C4-2B (cell line): ENCODE measurements around the gene AP1G2.
"Not testable (repeated sequence)": the region's sequence is repeated elsewhere in the genome, so short reads cannot be mapped to it uniquely, and the experiment has no call there.

Experiments used
- H3K27ac ChIP-seq: fragments of 450-650 bp; 2 replicates; pipeline ENCODE4 v1.5.1; 2017
- CTCF ChIP-seq: fragments of 450-650 bp; conservative IDR thresholded peaks from 2 replicates; pipeline ENCODE4 v1.5.1; 2017; ENCODE audit warnings: mild to moderate bottlenecking
- ZFX ChIP-seq: fragments of 450-650 bp; IDR thresholded peaks from 2 replicates; pipeline ENCODE4 v1.6.1; 2017

AP1G2 gene

GRCh38 chr14:23590198-23590597 is 22.6 kb upstream of the AP1G2 start:
- no peak overlapping the region for H3K27ac ChIP-seq
- no peak for TF ChIP-seq CTCF
- no peak for TF ChIP-seq ZFX

- no peak overlapping the region; the same call in 1 of the 2 replicates for H3K27ac ChIP-seq
- TF ChIP-seq ZFX = no peak
Measured at GRCh38 chr14:23589606-23590005, 22.0 kb upstream of the AP1G2 start.

- no peak overlapping the region; the same call in 1 of the 2 replicates for H3K27ac ChIP-seq
- TF ChIP-seq CTCF (peak; percentile 89), ZFX (no peak)
Measured at GRCh38 chr14:23588884-23589598, 21.4 kb upstream of the AP1G2 start.

GRCh38 chr14:23584527-23585203 is 17.1 kb upstream of the AP1G2 start:
- not testable (repeated sequence) for H3K27ac ChIP-seq

GRCh38 chr14:23583761-23584526 is 16.4 kb upstream of the AP1G2 start:
- H3K27ac ChIP-seq = not testable (repeated sequence)

GRCh38 chr14:23582906-23583760 is 15.5 kb upstream of the AP1G2 start:
- H3K27ac ChIP-seq = no peak overlapping the region
- no peak for TF ChIP-seq ZFX

GRCh38 chr14:23580948-23581281 is 13.3 kb upstream of the AP1G2 start:
- TF ChIP-seq CTCF (no peak), ZFX (no peak)
- H3K27ac ChIP-seq = no peak overlapping the region

GRCh38 chr14:23580152-23580926 is 12.7 kb upstream of the AP1G2 start:
- TF ChIP-seq CTCF (no peak), ZFX (no peak)
- no peak overlapping the region for H3K27ac ChIP-seq

GRCh38 chr14:23579739-23580138 is 12.1 kb upstream of the AP1G2 start:
- H3K27ac ChIP-seq = no peak overlapping the region
- TF ChIP-seq CTCF (no peak), ZFX (no peak)
